Trophoblast cell (in vitro differentiated cells and primary cell): Measurements from ENCODE around the gene GATA3.

Source experiments
- DNase-seq, 2 donors: peaks; one replicate each; pipeline ENCODE4 v3.0.0-alpha.2; 2016
- H2AFZ ChIP-seq: 2 replicates; pipeline ENCODE4 v1.6.1; 2013; ENCODE audit warnings: low read length, moderate library complexity, mild to moderate bottlenecking; ENCODE audit not compliant: insufficient read depth, poor library complexity
- H2AK5ac ChIP-seq: 2 replicates; pipeline ENCODE4 v1.6.1; 2013; ENCODE audit warnings: mild to moderate bottlenecking, low read length
- H2BK120ac ChIP-seq: 2 replicates; pipeline ENCODE4 v1.6.1; 2013; ENCODE audit warnings: low read length, mild to moderate bottlenecking, moderate library complexity; ENCODE audit not compliant: insufficient read depth, poor library complexity
- H2BK12ac ChIP-seq: 2 replicates; pipeline ENCODE4 v1.6.1; 2013; ENCODE audit warnings: mild to moderate bottlenecking, low read length, moderate library complexity
- H2BK5ac ChIP-seq: 2 replicates; pipeline ENCODE4 v1.6.1; 2013; ENCODE audit warnings: low read length, low read depth, moderate library complexity, mild to moderate bottlenecking; ENCODE audit not compliant: poor library complexity
- H3K14ac ChIP-seq: 2 replicates; pipeline ENCODE4 v1.6.1; 2013; ENCODE audit warnings: mild to moderate bottlenecking, low read length
- H3K18ac ChIP-seq: 2 replicates; pipeline ENCODE4 v1.6.1; 2013; ENCODE audit warnings: mild to moderate bottlenecking, low read length
- H3K23ac ChIP-seq: 2 replicates; pipeline ENCODE4 v1.6.1; 2013; ENCODE audit warnings: low read length
- H3K27ac ChIP-seq: 2 replicates; pipeline ENCODE4 v1.5.1; 2013; ENCODE audit warnings: low read depth, mild to moderate bottlenecking, inconsistent platforms, low read length, moderate library complexity
- H3K27me3 ChIP-seq: 2 replicates; pipeline ENCODE4 v1.6.1; 2013; ENCODE audit warnings: inconsistent platforms, mild to moderate bottlenecking, low read length, moderate library complexity; ENCODE audit not compliant: insufficient read depth
- H3K36me3 ChIP-seq, 2 experiments: 1 replicate in 1 of 2; 2 replicates in 1 of 2; pipeline ENCODE4 v1.6.1; 2013; ENCODE audit warnings: low read length in 2 of 2, mild to moderate bottlenecking in 2 of 2, moderate library complexity in 1 of 2; ENCODE audit not compliant: insufficient read depth in 2 of 2, control insufficient read depth in 1 of 2
- H3K4ac ChIP-seq: 2 replicates; pipeline ENCODE4 v1.6.1; 2013; ENCODE audit warnings: low read depth, mild to moderate bottlenecking, low read length, moderate library complexity
- H3K4me1 ChIP-seq, 2 experiments: 1 replicate in 1 of 2; 2 replicates in 1 of 2; pipeline ENCODE4 v1.6.1; 2013; ENCODE audit warnings: low read length in 2 of 2, mild to moderate bottlenecking in 2 of 2, moderate library complexity in 1 of 2; ENCODE audit not compliant: insufficient read depth in 2 of 2, control insufficient read depth in 1 of 2
- H3K4me2 ChIP-seq: 2 replicates; pipeline ENCODE4 v1.6.1; 2013; ENCODE audit warnings: inconsistent platforms, mild to moderate bottlenecking, low read length, moderate library complexity
- H3K4me3 ChIP-seq: 2 replicates; pipeline ENCODE4 v1.5.1; 2013; ENCODE audit warnings: mild to moderate bottlenecking, low read depth, low read length, inconsistent platforms
- H3K79me1 ChIP-seq: one replicate; pipeline ENCODE4 v1.6.1; 2013; ENCODE audit warnings: low read length
- H3K79me2 ChIP-seq: 2 replicates; pipeline ENCODE4 v1.6.1; 2013; ENCODE audit warnings: low read length, mild to moderate bottlenecking; ENCODE audit not compliant: control insufficient read depth, insufficient read depth, poor library complexity
- H3K9ac ChIP-seq: 2 replicates; pipeline ENCODE4 v1.6.1; 2013; ENCODE audit warnings: mild to moderate bottlenecking, low read length
- H3K9me3 ChIP-seq: 2 replicates; pipeline ENCODE4 v1.6.1; 2013; ENCODE audit warnings: low read depth, mild to moderate bottlenecking, control low read depth, inconsistent platforms, low read length; ENCODE audit not compliant: insufficient read depth
- H4K12ac ChIP-seq: 2 replicates; pipeline ENCODE4 v1.6.1; 2013; ENCODE audit warnings: low read depth, mild to moderate bottlenecking, low read length, moderate library complexity
- H4K8ac ChIP-seq: 2 replicates; pipeline ENCODE4 v1.6.1; 2013; ENCODE audit warnings: low read depth, mild to moderate bottlenecking, low read length, moderate library complexity
- H4K91ac ChIP-seq: one replicate; pipeline ENCODE4 v1.6.1; 2013; ENCODE audit warnings: low read depth, mild to moderate bottlenecking, low read length, moderate library complexity
- WGBS: extraction: QIAGEN DNeasy Blood & Tissue Kit; methylation state at CpG from one replicate; pipeline ENCODE4 v1.1.7; 2013; ENCODE audit warnings: missing lambda C conversion rate; ENCODE audit not compliant: insufficient read length, insufficient coverage; ENCODE audit errors: extremely low coverage; 5-methylcytosine and 5-hydroxymethylcytosine counted together

The GATA3 gene

DNA sequence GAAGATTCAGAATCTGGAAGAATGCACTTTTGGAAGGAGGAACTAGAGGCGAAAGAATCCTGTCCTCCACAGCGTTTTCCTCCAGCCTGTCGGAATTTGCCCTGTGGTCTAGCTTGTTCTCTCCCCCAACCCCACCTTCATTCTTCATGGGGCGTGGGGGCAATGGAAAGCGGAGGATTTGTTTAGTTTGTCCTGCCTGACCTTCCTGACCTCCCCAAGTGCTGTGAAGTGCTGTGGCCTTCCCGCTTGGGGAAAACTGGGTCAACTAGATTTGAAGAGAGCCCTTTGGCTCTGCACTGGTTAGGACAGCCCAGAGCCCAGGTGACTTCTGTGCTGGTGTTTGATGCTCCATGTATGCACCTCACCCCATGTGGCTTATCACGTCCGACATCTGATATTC is 49.1 kb downstream of the GATA3 start:
- Histone ChIP-seq H3K9ac (no peak overlapping the region), H2BK120ac (no peak overlapping the region), H3K36me3 (no peaks in the 10 kb centered on the region), H3K79me2 (peaks cover 2% of the 10 kb centered on the region), H3K27ac (peak overlapping the region; percentile 79), H3K18ac (no peak overlapping the region), H2AFZ (no peak overlapping the region), H4K91ac (peak overlapping the region; percentile 7), H3K79me1 (peaks cover 16% of the 10 kb centered on the region), H2BK5ac (no peak overlapping the region), H3K14ac (no peak overlapping the region), H3K4me3 (no peak overlapping the region), H2AK5ac (no peak overlapping the region), H3K27me3 (no peaks in the 10 kb centered on the region), H4K12ac (no peak overlapping the region), H3K4ac (no peak overlapping the region), H3K9me3 (no peaks in the 10 kb centered on the region), H3K4me1 (peaks cover 3 to 15% of the 10 kb centered on the region in 2 experiments), H4K8ac (no peak overlapping the region), H3K23ac (no peak overlapping the region), H2BK12ac (no peak overlapping the region), H3K4me2 (no peak overlapping the region)
- no CpG with 5 or more reads among the region's 8 CpGs for WGBS
- peak in 1 of 2 donors; percentile 17 for DNase-seq

DNA sequence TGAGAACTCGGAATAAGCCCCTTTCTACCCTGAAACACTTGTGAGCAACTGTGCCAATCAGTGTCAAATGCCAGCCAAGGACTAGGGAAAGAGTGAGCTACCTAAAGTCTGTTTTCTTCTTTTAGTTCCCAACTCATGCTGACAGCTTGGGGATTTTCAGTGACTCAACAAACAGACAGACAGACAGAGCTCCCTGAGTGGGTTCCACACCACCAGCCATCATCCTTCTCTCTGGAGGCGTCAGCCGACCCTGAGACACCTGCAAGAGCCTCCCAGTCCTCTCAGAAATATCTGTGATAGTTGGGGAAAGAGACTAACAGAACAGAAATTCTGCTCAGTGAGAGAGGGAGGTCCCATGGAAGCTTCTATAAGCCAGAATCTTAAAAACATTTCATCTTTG is 49.5 kb downstream of the GATA3 start:
- peaks cover 3 to 15% of the 10 kb centered on the region in 2 experiments for H3K4me1 ChIP-seq
- no peak overlapping the region for H2BK12ac ChIP-seq
- no peak overlapping the region for H4K8ac ChIP-seq
- H3K4ac ChIP-seq, result no peak overlapping the region
- H2AFZ ChIP-seq, result no peak overlapping the region
- H3K36me3 ChIP-seq, result no peaks in the 10 kb centered on the region
- H2BK120ac ChIP-seq, result peak overlapping the region; percentile 21
- no peak overlapping the region for H3K23ac ChIP-seq
- H3K9ac ChIP-seq, result no peak overlapping the region
- no peak overlapping the region for H2AK5ac ChIP-seq
- no peak overlapping the region for H3K4me2 ChIP-seq
- no peaks in the 10 kb centered on the region for H3K27me3 ChIP-seq
- H4K12ac ChIP-seq, result no peak overlapping the region
- peak overlapping the region; percentile 72 for H2BK5ac ChIP-seq
- no peaks in the 10 kb centered on the region for H3K9me3 ChIP-seq
- DNase-seq, result no peak
- H4K91ac ChIP-seq, result peak overlapping the region; percentile 76
- H3K14ac ChIP-seq, result no peak overlapping the region
- no peak overlapping the region for H3K4me3 ChIP-seq
- H3K79me2 ChIP-seq, result peaks cover 2% of the 10 kb centered on the region
- WGBS, result no CpG with 5 or more reads among the region's 3 CpGs
- no peak overlapping the region for H3K18ac ChIP-seq
- peak overlapping the region; percentile 79 for H3K27ac ChIP-seq
- H3K79me1 ChIP-seq, result peaks cover 16% of the 10 kb centered on the region

DNA sequence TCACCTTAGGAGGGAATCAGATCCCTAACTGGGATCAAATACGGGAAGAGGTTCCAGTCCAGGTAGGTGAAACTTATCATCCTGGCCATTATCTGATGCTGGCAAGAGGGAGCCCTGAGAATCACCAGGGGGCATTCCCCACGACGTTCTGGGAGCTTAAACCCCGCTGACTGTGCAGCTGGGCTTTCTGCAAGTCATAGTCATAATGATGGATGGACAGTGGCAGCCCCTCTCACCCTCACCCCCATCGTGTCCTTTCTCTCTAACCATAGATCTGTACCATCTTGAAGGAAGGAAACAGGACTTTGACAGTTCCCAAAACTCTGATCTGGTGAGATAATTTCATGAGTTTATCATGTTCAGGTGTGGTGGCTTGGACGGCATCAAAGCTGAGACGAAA is 50.2 kb downstream of the GATA3 start:
- Histone ChIP-seq H3K4ac (no peak overlapping the region), H3K36me3 (no peaks in the 10 kb centered on the region), H3K27me3 (no peaks in the 10 kb centered on the region), H2AK5ac (no peak overlapping the region), H2BK12ac (no peak overlapping the region), H4K91ac (peak overlapping the region; percentile 50), H3K27ac (no peak overlapping the region), H2BK120ac (peak overlapping the region; percentile 91), H3K79me2 (peaks cover 2% of the 10 kb centered on the region), H3K9ac (no peak overlapping the region), H3K4me3 (no peak overlapping the region), H3K14ac (no peak overlapping the region), H3K79me1 (peaks cover 16% of the 10 kb centered on the region), H3K9me3 (no peaks in the 10 kb centered on the region), H2BK5ac (peak overlapping the region; percentile 44), H3K23ac (no peak overlapping the region), H3K4me1 (peaks cover 3 to 15% of the 10 kb centered on the region in 2 experiments), H2AFZ (no peak overlapping the region), H3K4me2 (no peak overlapping the region), H4K8ac (no peak overlapping the region), H4K12ac (no peak overlapping the region), H3K18ac (no peak overlapping the region)
- DNase-seq, result peak in 1 of 2 donors; percentile 30
- WGBS, result no CpG with 5 or more reads among the region's 7 CpGs

DNA sequence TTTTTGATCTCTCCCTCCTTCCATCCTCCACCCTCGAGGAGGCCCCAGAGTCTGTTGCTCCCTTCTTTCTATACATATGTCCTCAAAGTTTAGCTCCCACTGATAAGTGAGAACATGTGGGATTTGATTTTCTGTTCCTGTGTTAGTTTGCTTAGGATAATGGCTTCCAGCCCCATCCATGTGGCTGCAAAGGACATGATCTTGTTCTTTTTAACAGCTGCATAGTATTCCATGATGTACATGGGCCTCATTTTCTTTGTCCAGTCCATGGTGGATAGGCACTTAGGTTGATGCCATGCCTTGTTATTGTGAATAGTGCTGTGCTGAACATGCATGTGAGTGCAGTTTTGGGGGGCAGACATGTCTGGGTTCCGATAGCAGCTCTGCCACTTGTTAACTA is 51.4 kb downstream of the GATA3 start:
- Histone ChIP-seq H2AK5ac (no peak overlapping the region), H3K79me2 (peaks cover 2% of the 10 kb centered on the region), H3K4ac (no peak overlapping the region), H3K4me1 (peaks cover 3 to 13% of the 10 kb centered on the region in 2 experiments), H4K12ac (no peak overlapping the region), H3K9me3 (no peaks in the 10 kb centered on the region), H3K27ac (no peak overlapping the region), H3K14ac (no peak overlapping the region), H3K4me3 (no peak overlapping the region), H3K9ac (no peak overlapping the region), H3K27me3 (no peaks in the 10 kb centered on the region), H3K18ac (no peak overlapping the region), H3K23ac (no peak overlapping the region), H4K91ac (no peak overlapping the region), H2AFZ (no peak overlapping the region), H3K36me3 (no peaks in the 10 kb centered on the region), H2BK12ac (no peak overlapping the region), H4K8ac (no peak overlapping the region), H2BK5ac (no peak overlapping the region), H3K4me2 (no peak overlapping the region), H2BK120ac (no peak overlapping the region), H3K79me1 (peaks cover 16% of the 10 kb centered on the region)
- no peak for DNase-seq
- WGBS, result no CpG with 5 or more reads among the region's 2 CpGs
